Eye (tissue), 1 donor: Measurements from ENCODE around the gene SYNE1.

Experiments
- DNase-seq: peaks from one replicate; pipeline ENCODE4 v3.0.0-alpha.2; 2015

The SYNE1 gene

DNA sequence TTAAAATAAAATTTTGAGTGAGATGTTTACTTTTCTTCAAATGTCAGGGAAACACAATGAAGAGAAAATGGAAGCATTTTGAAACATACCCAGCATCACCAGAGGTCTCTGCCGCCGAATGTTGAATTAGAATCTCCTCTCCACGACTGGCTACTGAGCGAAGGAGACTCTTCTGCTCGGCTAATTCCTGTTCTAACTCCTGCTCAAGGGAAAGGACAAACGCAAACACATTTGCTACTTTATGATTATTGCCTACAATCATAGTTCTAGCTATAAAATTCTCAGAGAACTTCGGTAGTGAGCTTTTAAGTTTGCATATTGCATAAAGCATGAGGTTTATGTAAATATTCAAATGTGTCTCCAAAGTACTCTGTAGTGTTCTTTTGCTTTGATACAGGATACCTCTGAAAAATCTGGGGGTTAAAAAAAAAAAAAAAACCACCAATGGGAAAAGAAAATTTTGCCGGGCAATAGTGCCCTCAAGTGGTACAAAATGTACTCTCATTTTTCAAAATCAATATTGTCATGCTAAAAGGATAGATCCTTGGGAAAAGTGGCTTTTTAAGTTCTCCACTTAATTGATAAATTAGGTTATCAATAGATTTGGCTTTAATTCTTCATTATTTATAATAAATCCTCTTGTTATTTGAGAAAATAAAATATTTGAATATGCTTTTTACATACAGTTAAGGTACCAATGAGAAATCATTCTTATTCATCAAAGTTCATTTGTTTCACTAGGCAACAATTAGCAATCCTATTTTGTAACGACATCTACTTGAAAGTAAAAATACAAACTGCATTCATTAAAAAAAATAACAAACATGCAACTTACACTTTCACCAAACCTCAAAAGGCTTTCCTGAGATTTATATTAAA lies 369.0 kb downstream of the SYNE1 start:
- DNase-seq, result peak; percentile 81

DNA sequence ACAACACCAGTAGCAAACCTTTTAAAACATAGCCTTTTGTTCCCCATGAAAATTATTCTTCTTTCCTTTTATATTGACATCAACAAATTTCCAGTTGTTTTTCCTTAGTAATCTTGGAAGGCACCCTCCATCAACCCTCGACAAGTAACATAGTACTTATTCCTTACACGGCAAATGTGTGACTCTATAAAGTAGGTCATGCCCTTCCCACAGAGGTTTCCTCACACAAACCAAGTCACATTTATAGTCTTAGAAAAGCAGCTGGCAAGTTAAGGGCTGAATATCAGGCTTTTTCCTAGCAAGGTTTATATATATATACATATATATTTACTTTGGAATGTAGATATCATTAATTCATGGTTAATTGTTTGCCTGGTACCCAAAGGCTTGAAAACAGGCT lies 371.5 kb downstream of the SYNE1 start:
- no peak for DNase-seq

DNA sequence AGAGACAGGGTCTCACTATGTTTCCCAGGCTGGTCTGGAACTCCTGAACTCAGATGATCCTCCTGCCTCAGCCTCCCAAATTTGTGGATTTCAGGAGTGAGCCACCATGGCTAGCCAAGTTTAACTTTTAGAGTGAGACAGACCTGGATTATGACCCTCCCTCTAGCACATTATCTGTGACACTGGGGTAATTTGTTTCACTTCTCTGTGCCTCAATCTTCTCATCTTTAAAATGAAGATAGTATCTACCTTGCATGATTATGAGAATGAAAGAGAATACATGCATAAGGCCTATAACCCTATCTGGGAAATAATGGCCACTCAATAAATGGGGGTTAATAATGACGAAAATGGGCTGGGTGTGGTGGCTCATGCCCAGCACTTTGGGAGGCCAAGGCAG lies 373.6 kb downstream of the SYNE1 start:
- DNase-seq, result no peak

DNA sequence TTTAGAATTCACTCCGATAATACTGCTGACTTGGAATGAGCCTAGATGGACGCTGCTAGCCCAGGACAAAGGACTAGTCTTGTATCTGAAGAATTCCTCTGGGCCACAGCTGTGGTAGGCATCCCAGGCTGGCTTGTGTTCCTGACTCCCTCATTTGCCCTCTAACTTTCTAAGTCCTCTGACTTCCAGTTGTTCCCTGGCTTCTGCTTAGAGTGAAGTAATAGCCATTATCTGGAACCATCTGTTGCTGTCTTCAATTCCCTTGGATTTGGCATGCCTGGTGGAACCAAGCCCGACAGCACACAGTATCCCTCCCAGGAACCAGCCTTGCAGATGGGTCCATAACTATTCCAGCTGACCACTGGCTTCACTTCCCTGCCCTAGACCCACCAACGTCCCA lies 376.0 kb downstream of the SYNE1 start:
- no peak for DNase-seq

- DNase-seq, result no peak
Observed at GRCh38 chr6:152259234-152259633, 377.9 kb downstream of the SYNE1 start.

- no peak for DNase-seq
Observed at GRCh38 chr6:152257581-152257980, 379.6 kb downstream of the SYNE1 start.

- DNase-seq, result no peak
Observed at GRCh38 chr6:152250127-152250526, 387.0 kb downstream of the SYNE1 start.

- DNase-seq, result no peak
Observed at GRCh38 chr6:152248980-152249379, 388.2 kb downstream of the SYNE1 start.

- DNase-seq, result no peak
Observed at GRCh38 chr6:152246554-152247337, 390.4 kb downstream of the SYNE1 start.

DNA sequence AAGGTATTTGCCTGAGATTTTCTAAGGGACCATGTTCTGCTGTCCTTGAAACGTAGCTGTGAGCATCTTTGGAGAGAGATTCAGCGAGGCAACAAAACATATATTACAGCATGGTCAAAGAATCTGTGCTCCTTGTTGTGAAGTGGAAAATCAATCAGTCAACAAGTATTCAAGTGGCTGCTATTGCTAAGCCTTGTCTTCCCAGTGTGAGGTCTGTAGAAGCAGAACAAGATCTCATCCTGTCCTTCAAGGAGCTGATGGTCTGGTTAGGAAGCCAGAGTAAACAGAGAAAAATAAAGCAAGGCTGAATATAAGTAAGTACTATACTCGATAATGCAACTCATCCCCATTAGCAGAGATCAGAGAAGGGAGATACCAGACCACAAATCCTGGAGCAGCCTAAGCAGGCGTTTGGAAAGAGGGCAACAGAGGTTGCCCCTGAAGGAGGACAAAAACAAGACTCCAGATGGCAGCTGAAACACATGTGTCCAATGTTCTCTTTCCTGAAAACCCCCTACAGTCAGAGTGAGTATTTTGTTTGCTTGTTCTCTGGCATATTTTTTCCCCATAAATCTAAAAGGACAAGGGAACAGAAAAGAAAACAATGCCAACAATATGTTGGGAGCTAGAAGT lies 392.0 kb downstream of the SYNE1 start:
- DNase-seq, result peak; percentile 1

DNA sequence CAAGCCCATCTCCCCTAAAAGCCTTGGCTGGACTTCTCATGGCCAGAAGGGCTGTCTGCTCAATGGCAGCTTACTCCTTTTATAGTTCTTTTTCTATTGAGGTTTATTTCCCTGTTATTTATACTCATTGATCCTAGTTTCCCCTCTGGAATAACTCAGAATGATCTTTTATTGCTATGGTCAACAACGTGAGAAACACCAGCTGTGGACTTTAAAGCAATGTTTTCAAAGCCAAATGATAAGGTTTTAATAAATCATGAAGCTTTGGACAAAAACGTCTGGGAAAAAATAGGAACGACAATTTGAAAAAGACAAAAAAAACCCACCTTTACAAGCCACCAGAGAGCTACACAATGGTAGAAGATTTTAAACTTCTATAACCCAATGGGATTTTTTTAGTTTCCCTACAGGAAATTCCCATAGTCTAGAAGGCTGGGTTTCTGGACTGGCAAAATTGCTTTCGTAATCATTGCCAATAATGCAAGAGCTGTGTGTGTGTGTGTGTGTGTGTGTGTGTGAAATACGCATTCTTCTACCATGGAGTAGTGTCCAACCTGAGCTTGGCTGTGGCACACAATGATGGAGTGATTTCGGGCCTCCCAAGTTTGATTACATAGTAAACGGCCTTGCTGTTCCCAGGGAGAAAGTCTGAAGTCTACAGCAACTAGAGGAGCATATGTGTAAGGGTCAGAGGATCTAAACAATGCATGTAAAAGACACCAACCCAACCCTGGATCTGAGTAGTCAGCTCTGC lies 396.0 kb downstream of the SYNE1 start:
- DNase-seq, result no peak

DNA sequence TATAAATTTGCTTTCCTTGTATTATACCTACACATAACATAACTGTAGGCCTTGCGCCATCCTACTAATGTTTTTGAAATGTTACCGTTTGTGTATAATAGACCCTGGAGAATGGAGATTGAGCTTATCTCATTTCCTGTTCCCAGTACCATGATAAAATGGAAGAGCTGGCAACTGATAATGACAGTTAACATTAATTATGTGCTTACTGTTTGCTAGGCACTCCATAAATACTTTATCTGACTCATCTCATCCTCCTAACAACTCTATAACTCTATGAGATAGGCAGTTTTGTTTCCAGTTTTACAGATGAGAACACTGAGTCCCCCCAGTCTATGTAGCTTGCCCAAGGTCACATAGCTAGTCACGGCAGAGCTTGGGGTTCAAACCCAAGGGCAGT lies 396.7 kb downstream of the SYNE1 start:
- DNase-seq, result no peak

GRCh38 chr6:152236370-152237097 lies 400.6 kb downstream of the SYNE1 start:
- no peak for DNase-seq

- DNase-seq, result no peak
Observed at GRCh38 chr6:152233547-152234320, 403.4 kb downstream of the SYNE1 start.

- DNase-seq, result peak; percentile 1
Observed at GRCh38 chr6:152232501-152233151, 404.5 kb downstream of the SYNE1 start.

- DNase-seq, result no peak
Observed at GRCh38 chr6:152229330-152229729, 407.8 kb downstream of the SYNE1 start.

- DNase-seq, result no peak
Observed at GRCh38 chr6:152226119-152226518, 411.0 kb downstream of the SYNE1 start.

GRCh38 chr6:152225241-152225934 lies 411.8 kb downstream of the SYNE1 start:
- DNase-seq, result no peak

DNA sequence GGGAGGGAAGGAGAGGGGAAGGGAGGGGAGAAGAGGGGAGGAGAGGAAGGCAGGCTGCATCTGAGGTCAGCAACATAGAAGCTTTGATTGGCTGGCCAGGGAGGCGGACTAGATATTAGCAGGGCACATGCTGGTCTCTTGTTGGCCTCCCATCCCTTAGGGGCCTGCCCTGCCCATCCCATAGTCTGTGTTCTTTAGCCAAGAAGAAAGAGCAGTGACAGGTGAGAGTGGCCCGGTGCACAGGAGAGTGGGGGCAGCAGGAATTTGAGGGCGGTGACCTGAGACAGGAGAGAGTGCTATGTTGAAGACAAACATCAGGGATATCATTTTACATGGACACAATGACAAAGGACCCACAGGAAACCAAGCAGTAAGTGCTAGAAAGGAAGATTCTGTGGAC lies 413.5 kb downstream of the SYNE1 start:
- DNase-seq, result no peak
